Measurements from ENCODE around the gene C2orf78.
A peak's percentile ranks its signal among the peaks of the same experiment; 100 is the strongest.
"Not testable (repeated sequence)": the region's sequence is repeated elsewhere in the genome, so short reads cannot be mapped to it uniquely, and the experiment has no call there.

The C2orf78 gene, protein sequence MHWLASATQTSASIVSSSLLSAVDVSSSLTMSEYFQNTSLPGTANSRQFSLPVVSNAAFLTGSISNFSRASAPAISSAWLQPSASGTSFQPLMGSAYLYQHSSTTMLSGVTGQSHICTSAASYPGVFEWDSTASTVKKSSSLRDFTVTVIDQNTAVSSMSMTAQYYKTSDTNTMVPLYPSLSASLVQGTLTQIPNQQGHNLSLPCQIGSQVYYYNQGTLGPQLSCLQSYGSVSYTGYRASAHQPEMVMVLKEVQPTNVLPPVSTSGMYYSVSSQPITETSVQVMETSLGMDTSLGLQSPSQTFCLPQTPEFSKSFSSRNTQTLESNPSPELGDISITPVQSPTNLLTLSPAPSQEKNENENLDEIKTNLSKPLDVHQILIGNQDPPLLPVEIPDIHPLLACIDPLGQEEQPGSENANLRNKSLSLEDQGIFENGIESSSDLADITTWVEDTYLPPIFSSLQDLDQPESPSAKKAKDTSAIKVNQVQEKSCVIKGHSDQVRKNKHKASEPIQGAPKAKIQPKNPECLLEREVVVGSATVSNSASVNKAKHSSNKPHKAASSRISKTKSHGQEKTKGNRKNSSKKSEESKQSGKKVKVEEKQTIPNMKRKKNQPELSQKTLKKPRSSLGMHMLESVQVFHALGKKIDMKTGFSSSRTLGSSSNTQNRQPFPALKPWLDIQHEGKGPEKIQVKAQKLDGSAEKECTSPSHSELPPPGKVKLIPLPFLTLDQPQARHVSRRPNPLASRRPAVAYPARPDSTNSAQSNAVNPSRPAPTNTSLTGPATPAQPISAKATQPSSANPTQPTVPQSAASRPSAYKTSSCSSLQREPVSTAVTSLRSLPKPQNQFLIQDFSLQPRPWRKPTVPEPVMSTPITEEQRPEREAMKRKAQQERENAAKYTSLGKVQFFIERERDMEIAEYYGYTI

DNA sequence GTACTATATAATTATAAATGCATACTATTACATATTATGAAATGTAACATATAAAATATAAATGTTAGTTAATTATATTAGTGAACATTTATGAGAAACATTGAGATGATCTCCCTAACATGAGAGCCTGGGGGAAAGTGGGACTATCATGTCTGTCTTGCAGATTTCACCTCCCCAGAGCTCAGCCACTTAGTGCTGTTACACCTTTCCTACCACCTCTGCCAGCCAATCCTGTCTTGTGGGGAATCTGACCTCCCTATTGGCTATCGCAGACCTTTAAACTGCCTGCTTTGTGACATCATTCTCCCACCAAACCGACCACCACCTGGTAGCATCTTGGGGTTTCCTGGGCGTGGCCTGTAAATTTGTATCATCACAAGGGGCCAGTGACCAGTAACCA, at the start of gene C2orf78:
Gene C2orf78 (plus strand): TSS at position 301 of the 400 bp plus-strand sequence. CDS start 127 bp downstream, outside the sequence.
- not testable (repeated sequence) for H3F3A ChIP-seq (ENCODE audit: low read depth); H3K9ac ChIP-seq (ENCODE audit: low read depth, low read length, poor library complexity, severe bottlenecking); H3K4me1 ChIP-seq (ENCODE audit: insufficient read depth, low read length, poor library complexity, severe bottlenecking); H3K9me3 ChIP-seq (ENCODE audit: insufficient read depth, low read depth, low read length); H3K79me2 ChIP-seq (ENCODE audit: insufficient read depth, low read length); H3K4me3 ChIP-seq (ENCODE audit: low read length, poor library complexity, severe bottlenecking); H3K4me2 ChIP-seq (ENCODE audit: low read depth, low read length, poor library complexity, severe bottlenecking); H3K36me3 ChIP-seq (ENCODE audit: insufficient read depth, low read length); H3K9me2 ChIP-seq (replicated peaks; ENCODE audit: low read depth, low read length); H4K20me1 ChIP-seq (ENCODE audit: insufficient read depth, low read length, poor library complexity, severe bottlenecking); H3K27me3 ChIP-seq (ENCODE audit: insufficient read depth, low read length, poor library complexity, severe bottlenecking)
- H2AFZ ChIP-seq (ENCODE audit: low read length) = 0 out of 2 replicates have a peak within 1 kb of the TSS, but pooled peaks have one; percentile 1

DNA sequence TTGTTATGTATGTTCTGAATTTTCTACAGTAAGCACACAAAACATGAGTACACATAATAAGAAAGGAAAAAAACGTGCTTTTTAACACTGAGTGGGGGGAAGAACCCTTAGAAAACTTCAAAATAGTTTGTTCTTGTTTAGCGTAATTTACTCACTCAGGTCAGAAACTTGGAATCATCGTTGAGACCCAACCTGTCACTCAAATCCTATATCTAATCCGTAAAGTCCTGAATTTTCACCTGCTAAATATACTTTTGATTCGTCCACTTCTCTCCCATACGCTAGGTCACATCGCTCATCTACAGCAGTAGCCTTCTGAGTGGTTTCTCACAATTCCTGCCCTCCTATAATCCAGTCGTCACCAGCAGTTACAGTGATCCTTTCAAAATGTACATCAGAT, 47.6 kb upstream of the C2orf78 start:
- Histone ChIP-seq H3K27me3 (ENCODE audit: insufficient read depth, low read length, poor library complexity, severe bottlenecking) (peaks cover 40% of the 10 kb centered on the region), H3K9me2 (replicated peaks; ENCODE audit: low read depth, low read length) (no peaks in the 10 kb centered on the region), H3F3A (ENCODE audit: low read depth) (no peaks in the 10 kb centered on the region; the same call in 1 of the 2 replicates), H4K20me1 (ENCODE audit: insufficient read depth, low read length, poor library complexity, severe bottlenecking) (peaks cover 16% of the 10 kb centered on the region), H3K4me3 (ENCODE audit: low read length, poor library complexity, severe bottlenecking) (peak overlapping the region; percentile 94), H3K79me2 (ENCODE audit: insufficient read depth, low read length) (peaks cover 28% of the 10 kb centered on the region), H3K4me2 (ENCODE audit: low read depth, low read length, poor library complexity, severe bottlenecking) (peak overlapping the region; percentile 95), H3K9me3 (ENCODE audit: insufficient read depth, low read depth, low read length) (no peaks in the 10 kb centered on the region), H2AFZ (ENCODE audit: low read length) (0 out of 2 replicates have a peak overlapping the region, but pooled peaks have one; percentile 85), H3K4me1 (ENCODE audit: insufficient read depth, low read length, poor library complexity, severe bottlenecking) (peaks cover 22% of the 10 kb centered on the region), H3K9ac (ENCODE audit: low read depth, low read length, poor library complexity, severe bottlenecking) (peak overlapping the region; percentile 93), H3K36me3 (ENCODE audit: insufficient read depth, low read length) (peaks cover 23% of the 10 kb centered on the region; the same call in 1 of the 2 replicates)
- no peak for TF ChIP-seq EZH2phosphoT487 (IDR thresholded peaks at IDR 0.05; ENCODE audit: borderline replicate concordance)
- TF ChIP-seq, protein P1, sequence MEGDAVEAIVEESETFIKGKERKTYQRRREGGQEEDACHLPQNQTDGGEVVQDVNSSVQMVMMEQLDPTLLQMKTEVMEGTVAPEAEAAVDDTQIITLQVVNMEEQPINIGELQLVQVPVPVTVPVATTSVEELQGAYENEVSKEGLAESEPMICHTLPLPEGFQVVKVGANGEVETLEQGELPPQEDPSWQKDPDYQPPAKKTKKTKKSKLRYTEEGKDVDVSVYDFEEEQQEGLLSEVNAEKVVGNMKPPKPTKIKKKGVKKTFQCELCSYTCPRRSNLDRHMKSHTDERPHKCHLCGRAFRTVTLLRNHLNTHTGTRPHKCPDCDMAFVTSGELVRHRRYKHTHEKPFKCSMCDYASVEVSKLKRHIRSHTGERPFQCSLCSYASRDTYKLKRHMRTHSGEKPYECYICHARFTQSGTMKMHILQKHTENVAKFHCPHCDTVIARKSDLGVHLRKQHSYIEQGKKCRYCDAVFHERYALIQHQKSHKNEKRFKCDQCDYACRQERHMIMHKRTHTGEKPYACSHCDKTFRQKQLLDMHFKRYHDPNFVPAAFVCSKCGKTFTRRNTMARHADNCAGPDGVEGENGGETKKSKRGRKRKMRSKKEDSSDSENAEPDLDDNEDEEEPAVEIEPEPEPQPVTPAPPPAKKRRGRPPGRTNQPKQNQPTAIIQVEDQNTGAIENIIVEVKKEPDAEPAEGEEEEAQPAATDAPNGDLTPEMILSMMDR (conservative IDR thresholded peaks at IDR 0.05; ENCODE audit: low read length) = no peak

DNA sequence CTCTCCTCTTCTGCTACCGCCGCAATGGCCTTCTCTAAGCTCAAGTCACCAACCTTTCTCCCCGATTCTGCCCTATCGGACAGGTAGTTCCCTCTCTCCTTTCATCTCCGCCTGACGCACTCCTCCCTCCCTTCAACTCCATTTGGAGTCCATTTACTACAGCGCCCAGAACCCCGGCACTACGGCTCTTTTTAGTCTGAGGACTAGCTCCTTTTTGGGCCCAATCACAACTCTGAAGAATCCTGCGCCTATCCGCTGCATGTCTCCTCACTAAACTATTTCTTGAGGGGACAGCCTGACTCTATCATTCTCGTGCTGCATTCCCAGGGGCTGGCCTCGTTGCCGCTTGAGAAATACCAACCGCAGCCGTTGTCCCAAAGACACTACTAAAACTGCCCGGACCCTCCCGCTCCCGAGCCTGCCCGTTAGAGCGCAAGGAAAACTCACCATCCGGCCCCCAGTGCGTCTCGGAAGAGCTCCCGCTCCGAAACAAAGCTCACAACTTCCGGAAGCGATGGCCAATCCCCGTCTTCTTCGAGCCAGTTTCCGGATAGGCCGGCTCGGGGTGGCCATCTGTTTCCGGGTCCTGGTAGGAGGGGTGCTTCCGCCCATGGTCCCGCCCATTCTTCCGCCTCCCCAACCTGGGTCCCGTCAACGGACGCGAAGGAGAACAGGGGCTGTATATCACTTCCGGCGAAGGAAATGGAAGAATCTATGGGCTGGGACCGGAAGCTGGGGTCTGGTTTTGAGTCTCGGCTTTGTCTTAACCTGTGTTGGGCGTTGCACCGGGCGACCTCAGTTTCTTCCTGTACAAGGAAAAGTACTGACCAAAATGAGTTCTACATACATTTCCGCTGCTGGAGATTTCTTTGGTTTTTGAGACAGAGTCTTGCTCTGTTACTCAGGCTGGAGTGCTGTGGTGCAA, 46.9 kb upstream of the C2orf78 start, which contains the start of gene TPRKB:
Gene TPRKB (minus strand): TSS at position 491 of the 925 bp plus-strand sequence. CDS start 2,776 bp downstream, outside the sequence.
- Histone ChIP-seq H3F3A (ENCODE audit: low read depth) (no peaks in the 10 kb centered on the region; the same call in 1 of the 2 replicates), H3K4me3 (ENCODE audit: low read length, poor library complexity, severe bottlenecking) (peak within 1 kb of the TSS; percentile 94), H3K36me3 (ENCODE audit: insufficient read depth, low read length) (peaks cover 16% of the 10 kb centered on the region; the same call in 1 of the 2 replicates), H3K4me1 (ENCODE audit: insufficient read depth, low read length, poor library complexity, severe bottlenecking) (peaks cover 22% of the 10 kb centered on the region), H3K27me3 (ENCODE audit: insufficient read depth, low read length, poor library complexity, severe bottlenecking) (peaks cover 46% of the 10 kb centered on the region), H3K79me2 (ENCODE audit: insufficient read depth, low read length) (peaks cover 28% of the 10 kb centered on the region), H4K20me1 (ENCODE audit: insufficient read depth, low read length, poor library complexity, severe bottlenecking) (peaks cover 16% of the 10 kb centered on the region), H3K9ac (ENCODE audit: low read depth, low read length, poor library complexity, severe bottlenecking) (peak within 1 kb of the TSS; percentile 93), H2AFZ (ENCODE audit: low read length) (peak within 1 kb of the TSS; percentile 85), H3K9me2 (replicated peaks; ENCODE audit: low read depth, low read length) (no peaks in the 10 kb centered on the region), H3K9me3 (ENCODE audit: insufficient read depth, low read depth, low read length) (no peaks in the 10 kb centered on the region), H3K4me2 (ENCODE audit: low read depth, low read length, poor library complexity, severe bottlenecking) (peak within 1 kb of the TSS; percentile 95)
- no peak for TF ChIP-seq EZH2phosphoT487 (IDR thresholded peaks at IDR 0.05; ENCODE audit: borderline replicate concordance)
- TF ChIP-seq, protein P1 (conservative IDR thresholded peaks at IDR 0.05; ENCODE audit: low read length) = no peak

Data from Loucy (cell line).